Esophagus muscularis mucosa (tissue), 4 donors: Measurements from ENCODE around the gene CRISPLD2.

Experiments used
- CTCF ChIP-seq, 3 experiments: fragments of 200-600 bp in 2 of 3; fragments of 450-650 bp in 1 of 3; sonication (generic) in 2 of 3; IDR thresholded peaks; one replicate each; pipeline ENCODE4 v1.5.1; 2017 to 2019; ENCODE audit warnings: antibody characterized with exemption in 3 of 3, mild to moderate bottlenecking in 2 of 3, moderate library complexity in 1 of 3
- EP300 ChIP-seq: sonication (generic); formaldehyde crosslinking; IDR thresholded peaks from one replicate; pipeline ENCODE4 v1.6.1; 2017; ENCODE audit warnings: antibody characterized with exemption
- POLR2A ChIP-seq: fragments of 450-650 bp; IDR thresholded peaks from one replicate; pipeline ENCODE4 v1.6.1; 2017; ENCODE audit warnings: antibody characterized with exemption, moderate library complexity, mild to moderate bottlenecking, low read depth

DNA sequence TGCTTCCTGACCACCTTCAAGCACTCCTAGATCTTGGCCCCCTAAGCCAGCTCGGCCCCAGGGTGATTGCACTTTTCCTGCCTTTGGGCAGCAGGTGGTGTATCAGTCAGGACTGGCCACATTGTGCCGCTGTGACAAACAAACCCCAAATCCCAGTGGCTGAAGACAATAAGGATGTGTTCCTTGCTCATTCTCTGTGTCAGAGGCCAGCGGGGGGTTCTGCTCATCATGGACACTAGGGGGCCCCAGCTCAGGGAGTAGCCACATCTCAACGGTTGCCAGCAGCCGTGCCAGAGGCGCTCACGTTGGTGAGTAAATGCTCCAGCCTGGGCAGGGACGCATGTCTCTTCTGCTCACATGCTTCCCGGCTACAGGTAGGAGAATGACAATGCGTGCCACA, 131.1 kb downstream of the CRISPLD2 start:
- TF ChIP-seq POLR2A (no peak), CTCF (IDR thresholded peaks at IDR 0.05) (no peak), EP300 (no peak)
